NCI-H2107 (cell line): ENCODE results near the gene COL4A1.
A peak's percentile ranks its signal among the peaks of the same experiment; 100 is the strongest.

Source experiments
- DNase-seq: peaks from one replicate; lab custom pipeline; 2025; lab: John Stamatoyannopoulos, UW

COL4A1 gene

GRCh38 chr13:110161112-110161882 lies 145.7 kb downstream of the COL4A1 start:
- DNase-seq = no peak

- no peak for DNase-seq
Measured at GRCh38 chr13:110158226-110158625, 148.7 kb downstream of the COL4A1 start.

GRCh38 chr13:110157718-110158117 lies 149.2 kb downstream of the COL4A1 start:
- no peak for DNase-seq

DNA sequence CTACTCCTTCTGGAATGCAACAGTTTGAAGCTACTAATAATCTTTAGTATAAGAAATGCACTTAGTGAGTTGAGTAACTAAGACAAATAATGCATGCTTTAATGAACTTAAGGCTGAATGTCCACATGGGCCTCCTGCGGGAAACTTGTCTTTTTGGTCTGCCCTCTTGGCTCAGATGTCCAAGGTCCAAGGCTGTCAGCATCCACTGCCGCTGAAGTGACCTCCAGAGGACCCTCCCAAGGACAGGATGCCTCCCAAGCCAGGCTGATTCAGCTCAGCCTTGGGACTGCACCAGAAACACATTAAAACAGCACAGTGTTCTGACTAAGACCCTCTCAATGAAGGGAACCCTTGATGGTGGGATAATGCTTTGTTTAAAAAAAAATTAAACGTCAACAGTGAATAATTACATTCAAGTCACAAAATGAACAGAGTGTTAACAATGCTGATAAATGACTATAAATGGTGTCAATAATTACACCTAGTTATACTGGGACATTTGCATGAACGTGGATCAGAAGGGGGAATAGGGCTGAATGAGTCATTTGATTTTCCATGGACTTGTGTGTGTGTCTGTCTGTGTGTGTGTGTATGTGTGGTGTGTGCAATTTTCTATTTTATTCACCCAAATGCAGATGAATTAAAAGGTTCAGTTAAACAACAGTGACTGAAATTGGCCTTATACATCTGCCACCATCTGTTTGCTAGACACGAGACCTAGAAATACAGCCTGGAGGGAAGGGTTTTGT lies 150.5 kb downstream of the COL4A1 start:
- no peak for DNase-seq

GRCh38 chr13:110155072-110155471 lies 151.9 kb downstream of the COL4A1 start:
- DNase-seq = no peak

DNA sequence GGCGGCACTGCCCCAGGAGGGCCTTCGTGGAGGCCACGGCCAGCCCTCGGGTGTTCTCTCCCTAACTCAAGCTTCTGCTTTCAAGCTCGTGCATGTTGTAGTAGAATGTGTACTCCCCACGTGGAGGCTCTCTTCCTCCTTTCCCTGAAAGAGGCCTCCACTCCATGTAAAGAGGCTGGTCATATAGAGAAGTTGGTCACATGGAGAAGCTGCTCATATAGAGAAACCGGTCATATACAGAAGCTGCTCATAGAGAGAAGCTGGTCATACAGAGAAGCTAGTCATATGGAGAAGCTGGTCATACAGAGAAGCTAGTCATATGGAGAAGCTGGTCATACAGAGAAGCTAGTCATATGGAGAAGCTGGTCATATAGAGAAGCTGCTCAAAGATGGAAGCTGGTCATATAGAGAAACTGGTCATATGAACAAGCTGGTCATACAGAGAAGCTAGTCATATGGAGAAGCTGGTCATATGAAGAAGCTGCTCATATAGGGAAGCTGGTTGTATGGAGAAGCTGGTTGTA lies 152.5 kb downstream of the COL4A1 start:
- no peak for DNase-seq

GRCh38 chr13:110152351-110152750 lies 154.6 kb downstream of the COL4A1 start:
- DNase-seq = no peak

DNA sequence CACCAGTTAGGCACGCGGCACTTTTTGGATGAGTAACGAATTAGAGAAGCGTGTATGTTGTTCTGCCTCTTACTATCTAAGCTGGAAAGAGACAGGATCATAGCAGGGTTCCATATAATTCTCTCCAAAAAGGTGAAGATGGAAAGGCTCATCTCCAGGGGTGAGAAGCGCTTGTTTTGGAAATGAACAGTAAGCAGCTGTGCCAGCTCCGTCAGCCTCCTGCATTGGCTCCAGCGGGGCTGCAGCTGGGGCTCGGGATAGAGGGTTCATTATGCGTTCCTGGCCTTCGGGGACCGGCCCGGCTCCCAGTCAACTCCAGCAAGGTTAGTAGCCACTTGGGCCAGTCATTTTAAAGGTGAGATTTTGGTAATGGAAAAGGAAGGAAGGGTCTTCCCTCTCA lies 155.5 kb downstream of the COL4A1 start:
- no peak for DNase-seq

- no peak for DNase-seq
Measured at GRCh38 chr13:110150384-110151101, 156.4 kb downstream of the COL4A1 start.

- DNase-seq = no peak
Measured at GRCh38 chr13:110149036-110149435, 157.9 kb downstream of the COL4A1 start.

DNA sequence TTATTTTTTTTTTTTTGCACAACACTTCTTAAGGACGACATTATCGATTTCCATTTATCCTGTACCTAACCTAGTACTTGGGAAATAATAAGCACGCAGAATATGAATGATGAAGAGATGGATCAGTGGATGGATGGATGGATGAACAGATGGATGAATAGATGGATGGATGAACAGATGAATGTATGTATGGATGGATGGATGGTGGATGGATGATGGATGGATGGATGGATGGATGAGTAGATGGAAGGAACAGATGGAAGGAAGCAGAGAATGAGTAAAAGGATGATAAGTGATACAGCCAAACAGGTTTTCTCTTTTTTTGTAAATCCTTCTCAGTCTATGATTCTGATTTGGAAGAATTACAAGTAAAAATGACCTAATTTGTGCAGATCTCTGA lies 166.9 kb downstream of the COL4A1 start:
- DNase-seq = no peak

DNA sequence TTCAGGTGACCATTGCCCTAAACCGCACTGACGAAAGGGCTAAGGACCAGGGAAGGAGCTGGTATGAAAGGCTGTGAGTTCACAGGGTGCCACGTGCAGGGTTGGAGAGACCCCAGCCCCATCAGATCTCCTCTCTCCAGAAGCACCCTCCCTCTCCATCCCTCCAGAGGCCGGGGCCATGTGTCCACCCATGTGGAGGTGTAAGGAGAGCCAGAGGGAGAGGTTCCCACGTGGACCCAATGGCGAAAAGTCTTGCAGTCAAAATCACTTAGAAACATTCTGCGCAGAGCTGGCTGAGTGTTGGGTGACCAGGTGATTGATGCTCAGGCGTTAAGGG lies 168.3 kb downstream of the COL4A1 start:
- DNase-seq = no peak

GRCh38 chr13:110138010-110138699 lies 168.8 kb downstream of the COL4A1 start:
- peak; percentile 43 for DNase-seq

DNA sequence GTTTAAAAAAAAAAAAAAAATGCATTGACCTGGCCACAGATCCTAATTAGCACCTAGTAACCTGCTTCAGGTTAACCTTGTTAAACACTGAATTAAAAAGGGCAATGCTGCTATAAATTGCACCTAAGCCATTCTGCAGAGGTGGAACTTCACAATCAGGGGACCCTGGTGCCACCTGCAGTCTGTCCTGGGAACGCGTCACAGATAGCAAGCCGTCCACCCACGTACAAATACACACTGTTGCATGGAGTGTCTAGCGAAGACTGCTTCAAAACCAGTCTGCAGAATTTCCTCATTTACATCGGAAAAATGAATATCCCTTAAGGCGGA lies 169.3 kb downstream of the COL4A1 start:
- DNase-seq = no peak

DNA sequence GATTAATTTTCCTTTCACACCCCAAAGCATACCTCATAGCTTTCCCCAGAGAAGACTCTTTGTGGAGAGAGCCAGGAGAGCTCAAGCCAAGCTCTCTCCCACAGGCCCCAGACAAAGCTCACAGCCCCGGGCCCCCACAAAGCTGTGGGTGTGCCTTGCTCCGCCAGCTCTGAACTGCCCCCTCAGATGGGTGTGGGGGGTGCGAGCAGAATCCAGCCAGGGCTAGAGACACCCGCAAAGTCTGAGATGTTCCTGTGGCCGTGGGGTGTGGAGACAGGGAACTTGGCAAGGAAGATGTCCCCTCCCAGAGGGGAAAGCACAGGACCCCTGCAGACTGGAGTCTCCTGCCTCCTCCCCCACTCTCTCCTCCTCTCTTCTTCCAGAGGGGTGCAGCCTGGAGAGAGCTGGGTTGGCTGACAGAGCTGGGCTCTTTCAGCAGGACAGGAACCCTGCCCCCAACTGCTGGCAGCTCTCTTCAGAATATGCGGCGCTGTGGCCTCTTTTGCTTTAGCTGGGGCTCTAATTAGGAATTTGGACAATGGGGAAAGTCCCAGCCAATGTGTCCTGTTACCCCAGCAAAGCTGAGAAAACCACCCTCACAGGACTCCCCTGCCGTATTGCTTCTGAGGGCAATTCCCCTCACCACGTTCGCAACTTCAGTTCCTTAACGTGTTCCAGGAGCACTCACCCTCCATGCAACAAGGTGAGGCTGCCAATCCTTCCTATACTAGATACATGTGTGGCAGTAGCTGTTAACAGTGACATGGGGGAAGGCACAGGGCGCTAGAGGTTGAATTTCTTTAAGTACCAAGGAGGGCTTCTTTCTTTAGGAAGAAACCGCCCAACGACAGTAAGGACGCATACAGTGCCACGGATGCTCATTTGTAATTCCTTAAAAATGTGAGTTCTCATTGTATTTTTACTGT lies 170.0 kb downstream of the COL4A1 start:
- no peak for DNase-seq

DNA sequence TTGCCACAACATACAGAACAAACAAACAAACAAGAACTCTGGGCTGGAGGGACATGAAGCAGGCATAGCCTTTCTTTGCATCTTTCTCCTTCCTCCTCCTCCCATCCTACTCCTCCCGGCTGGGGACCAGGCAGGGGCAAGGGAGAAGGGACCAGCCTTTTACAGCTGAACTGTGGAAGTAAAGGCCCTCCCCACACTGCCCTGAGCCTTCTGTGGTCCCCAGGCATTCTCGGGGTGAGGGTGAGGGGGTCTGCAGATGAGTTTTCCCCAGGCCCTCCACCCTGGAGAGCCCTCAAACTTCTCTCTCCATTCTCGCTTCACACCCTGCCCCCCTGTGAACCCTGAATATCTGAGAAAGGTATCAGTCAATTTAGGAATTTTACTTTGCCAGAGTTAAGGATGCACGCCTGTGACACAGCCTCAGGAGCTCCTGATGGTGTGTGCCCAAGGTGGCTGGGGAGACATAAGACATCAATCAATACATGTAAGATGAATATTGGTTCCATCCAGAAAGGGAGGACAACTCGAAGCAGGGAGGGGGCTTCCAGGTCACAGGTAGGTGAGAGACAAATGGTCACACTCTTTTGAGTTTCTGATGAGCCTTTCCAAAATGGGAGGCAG lies 170.9 kb downstream of the COL4A1 start:
- DNase-seq = no peak

DNA sequence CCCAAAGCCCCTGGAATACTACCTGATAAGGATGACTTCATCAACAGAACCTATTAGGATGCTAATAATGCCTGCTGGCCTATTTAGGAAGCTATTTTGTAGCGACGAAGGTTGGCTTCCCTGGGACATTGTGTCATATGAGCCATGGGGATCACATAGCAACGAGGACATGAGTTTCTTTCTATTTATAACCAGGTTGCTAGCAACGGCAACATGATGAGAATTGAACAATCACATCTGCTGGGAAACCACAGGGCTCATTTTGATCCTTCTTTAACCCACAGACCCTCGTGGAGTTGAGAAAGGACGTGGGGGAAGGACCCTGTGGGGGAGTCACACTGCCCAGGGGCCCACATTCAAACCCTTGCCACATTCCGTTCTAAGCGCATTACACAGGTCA lies 172.2 kb downstream of the COL4A1 start:
- DNase-seq = no peak

- DNase-seq = no peak
Measured at GRCh38 chr13:110133425-110134235, 173.3 kb downstream of the COL4A1 start.

DNA sequence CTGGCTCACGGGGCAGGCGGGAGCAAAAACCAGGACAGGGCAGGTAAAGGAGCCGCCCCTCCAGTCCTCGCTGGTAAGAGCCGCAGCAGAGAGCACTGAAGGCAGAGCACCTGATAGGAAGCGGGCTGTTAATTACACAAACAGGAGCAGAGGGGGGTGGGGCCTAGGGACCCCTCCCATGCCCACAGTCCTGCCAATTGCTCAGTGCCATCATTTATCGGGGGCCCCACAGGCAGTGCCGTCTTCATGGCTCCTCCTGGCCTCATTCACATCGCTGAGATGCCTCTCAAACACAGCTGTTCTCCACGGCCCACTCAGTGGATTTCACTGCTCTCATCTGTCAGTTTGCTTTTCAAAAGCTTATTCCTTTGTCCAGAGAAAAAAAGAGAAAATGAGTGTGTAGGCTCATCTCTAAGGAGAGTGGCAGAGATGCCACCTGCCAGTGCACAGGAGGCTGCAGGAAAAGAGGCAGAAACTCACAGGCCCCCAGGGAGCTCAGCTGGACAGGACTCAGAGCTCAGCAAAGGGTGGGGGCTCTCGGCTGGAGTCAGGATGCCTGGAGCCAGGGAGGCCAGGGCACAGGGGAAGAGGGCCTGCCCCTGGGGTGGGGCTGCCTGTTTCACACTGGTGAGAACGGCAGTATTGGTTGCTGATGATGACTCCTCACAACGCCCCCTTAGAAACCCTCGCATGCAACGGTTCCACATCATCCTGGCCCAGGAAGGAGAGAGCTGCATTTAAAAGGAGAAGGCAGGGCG lies 174.6 kb downstream of the COL4A1 start:
- no peak for DNase-seq
